Right lobe of liver (tissue), 4 donors: ENCODE results near the gene CACNA1E.

Experiments used
- POLR2A ChIP-seq: fragments of 450-650 bp; IDR thresholded peaks from one replicate; pipeline ENCODE4 v1.6.1; 2017; ENCODE audit warnings: antibody characterized with exemption, mild to moderate bottlenecking
- TF ChIP-seq, protein P1 (sequence below), 4 donors: fragments of 200-600 bp in 3 of 4; fragments of 450-650 bp in 1 of 4; IDR thresholded peaks; one replicate each; pipeline versions ENCODE4 v1.5.1 to v1.8.0; 2016 to 2022; ENCODE audit warnings: antibody characterized with exemption in 4 of 4, mild to moderate bottlenecking in 2 of 4
- donor health status: DM: no; HTN: no; CAD: no.
- donor health status: DM: no; HTN: no; CAD: no.
- donor health status: DM: no; HTN: yes; CAD: no.

DNA sequence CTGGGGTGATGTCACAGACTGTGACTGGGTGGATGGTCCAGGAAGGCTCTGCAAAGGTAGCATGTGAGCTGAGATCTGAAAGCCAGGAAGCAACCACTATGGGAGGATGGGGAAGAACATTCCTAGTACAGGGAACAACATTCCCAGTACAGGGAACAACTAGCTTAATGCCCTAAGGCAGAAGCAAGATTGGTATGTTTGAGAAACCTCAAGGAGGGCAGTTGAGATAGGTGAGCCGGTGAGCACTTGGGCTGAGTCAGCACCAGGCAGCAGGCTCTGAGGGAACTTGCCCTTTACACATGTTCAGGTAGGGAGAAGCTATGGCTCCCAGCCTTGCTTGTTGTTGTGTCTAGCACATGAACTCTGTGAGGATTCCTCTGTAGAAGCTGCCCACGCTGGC, 24.2 kb upstream of the CACNA1E start:
- TF ChIP-seq, protein P1, sequence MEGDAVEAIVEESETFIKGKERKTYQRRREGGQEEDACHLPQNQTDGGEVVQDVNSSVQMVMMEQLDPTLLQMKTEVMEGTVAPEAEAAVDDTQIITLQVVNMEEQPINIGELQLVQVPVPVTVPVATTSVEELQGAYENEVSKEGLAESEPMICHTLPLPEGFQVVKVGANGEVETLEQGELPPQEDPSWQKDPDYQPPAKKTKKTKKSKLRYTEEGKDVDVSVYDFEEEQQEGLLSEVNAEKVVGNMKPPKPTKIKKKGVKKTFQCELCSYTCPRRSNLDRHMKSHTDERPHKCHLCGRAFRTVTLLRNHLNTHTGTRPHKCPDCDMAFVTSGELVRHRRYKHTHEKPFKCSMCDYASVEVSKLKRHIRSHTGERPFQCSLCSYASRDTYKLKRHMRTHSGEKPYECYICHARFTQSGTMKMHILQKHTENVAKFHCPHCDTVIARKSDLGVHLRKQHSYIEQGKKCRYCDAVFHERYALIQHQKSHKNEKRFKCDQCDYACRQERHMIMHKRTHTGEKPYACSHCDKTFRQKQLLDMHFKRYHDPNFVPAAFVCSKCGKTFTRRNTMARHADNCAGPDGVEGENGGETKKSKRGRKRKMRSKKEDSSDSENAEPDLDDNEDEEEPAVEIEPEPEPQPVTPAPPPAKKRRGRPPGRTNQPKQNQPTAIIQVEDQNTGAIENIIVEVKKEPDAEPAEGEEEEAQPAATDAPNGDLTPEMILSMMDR (IDR thresholded peaks at IDR 0.05) = no peak
- no peak for TF ChIP-seq POLR2A
